HL-60/S4 (cell line): ENCODE data around the gene DLX3.
"Not testable (repeated sequence)": the region's sequence is repeated elsewhere in the genome, so short reads cannot be mapped to it uniquely, and the experiment has no call there.

Source experiments
- in situ Hi-C: fragments of 300-500 bp; cut with MboI; formaldehyde crosslinking; loops from 2 replicates; pipeline ENCODE4 v1.14.3; 2022; ENCODE audit warnings: low sequenced_read_pairs

Gene DLX3

GRCh38 chr17:49995055-49995738 is at the start of gene DLX3:
Gene DLX3, minus strand, starts transcription at chr17:49995224. Its CDS starts 226 bp downstream, at chr17:49994998.
- in situ Hi-C loops, result loop anchor here (5.0 kb wide), 1 partner anchor 133 kb away; no protein-coding TSS in a partner anchor

GRCh38 chr17:50044483-50044882 is 49.5 kb upstream of the DLX3 start:
- in situ Hi-C loops, result no loop called here

- in situ Hi-C loops, result no loop called here
Measured at GRCh38 chr17:50043290-50044148, 48.5 kb upstream of the DLX3 start.

GRCh38 chr17:50042211-50042610 is 47.2 kb upstream of the DLX3 start:
- in situ Hi-C loops, result no loop called here

GRCh38 chr17:50040496-50040895 is 45.5 kb upstream of the DLX3 start:
- in situ Hi-C loops, result not testable (repeated sequence)

GRCh38 chr17:50039058-50039457 is 44.0 kb upstream of the DLX3 start:
- in situ Hi-C loops, result no loop called here

GRCh38 chr17:50037321-50038107 is 42.5 kb upstream of the DLX3 start:
- in situ Hi-C loops, result no loop called here

GRCh38 chr17:50036455-50037261 is 41.6 kb upstream of the DLX3 start:
- in situ Hi-C loops, result no loop called here

GRCh38 chr17:50035945-50036344 is 40.9 kb upstream of the DLX3 start:
- in situ Hi-C loops, result no loop called here

- in situ Hi-C loops, result no loop called here
Measured at GRCh38 chr17:50035421-50035879, 40.4 kb upstream of the DLX3 start.

- in situ Hi-C loops, result no loop called here
Measured at GRCh38 chr17:50034498-50035364, 39.7 kb upstream of the DLX3 start.

- in situ Hi-C loops, result no loop called here
Measured at GRCh38 chr17:50033316-50033715, 38.3 kb upstream of the DLX3 start.

- in situ Hi-C loops, result loop anchor here (5.0 kb wide), 1 partner anchor 63 kb away; no protein-coding TSS in a partner anchor
Measured at GRCh38 chr17:50029185-50029584, 34.2 kb upstream of the DLX3 start.

- in situ Hi-C loops, result loop anchor here (5.0 kb wide), 1 partner anchor 64 kb away; no protein-coding TSS in a partner anchor
Measured at GRCh38 chr17:50028736-50029120, 33.7 kb upstream of the DLX3 start.

- in situ Hi-C loops, result loop anchor here (5.0 kb wide), 1 partner anchor 64 kb away; no protein-coding TSS in a partner anchor
Measured at GRCh38 chr17:50027881-50028735, 33.1 kb upstream of the DLX3 start.

- in situ Hi-C loops, result loop anchor here (5.0 kb wide), 1 partner anchor 65 kb away; no protein-coding TSS in a partner anchor
Measured at GRCh38 chr17:50027172-50027880, 32.3 kb upstream of the DLX3 start.

GRCh38 chr17:50026837-50027171 is 31.8 kb upstream of the DLX3 start:
- in situ Hi-C loops, result loop anchor here (5.0 kb wide), 1 partner anchor 65 kb away; no protein-coding TSS in a partner anchor
